Caco-2 (cell line): Measurements from ENCODE around the gene HTRA2. TPM values are rescaled to one million over a fixed set of nuclear protein-coding genes. Genes with fewer than 3 reads are reported as not detected.
A peak's percentile ranks its signal among the peaks of the same experiment; 100 is the strongest.

Source experiments
- BruUV-seq: library from RNA; stranded (reverse); fragments of 400-500 nt; replicated peaks from 2 replicates; lab custom pipeline; 2021; lab: Mats Ljungman, UMichigan
- CTCF ChIA-PET: fragments of 300-600 bp; sonication (Branson Sonifier 250); formaldehyde crosslinking; loops from one replicate; lab custom pipeline; 2022; ENCODE audit warnings: antibody characterized with exemption; lab: Charles Lee
- POLR2A ChIA-PET: fragments of 300-600 bp; sonication (Branson Sonifier 250); formaldehyde crosslinking; loops from one replicate; lab custom pipeline; 2022; ENCODE audit warnings: antibody characterized with exemption; lab: Charles Lee
- DNase-seq, 2 experiments: peaks; one replicate each; pipeline versions ENCODE4 v3.0.0 to v3.0.0-alpha.2; 2020 to 2022
- H3K27me3 ChIP-seq: replicated peaks from 2 replicates; pipeline ENCODE4 v1.6.0; 2011; ENCODE audit warnings: low read length; ENCODE audit not compliant: control insufficient read depth, insufficient read depth
- H3K36me3 ChIP-seq: 2 replicates; pipeline ENCODE4 v1.5.1; 2011; ENCODE audit warnings: low read length; ENCODE audit not compliant: control insufficient read depth, insufficient read depth
- H3K4me1 ChIP-seq: fragments of 250-450 bp; sonication (Bioruptor Pico); 2 replicates; pipeline ENCODE4 v1.5.1; 2020; ENCODE audit warnings: mild to moderate bottlenecking
- H3K4me3 ChIP-seq: 2 replicates; pipeline ENCODE4 v1.5.1; 2011; ENCODE audit warnings: low read depth, mild to moderate bottlenecking, control low read depth, low read length
- H3K9me3 ChIP-seq: fragments of 250-450 bp; sonication (Bioruptor Pico); 2 replicates; pipeline ENCODE4 v1.5.1; 2020; ENCODE audit warnings: mild to moderate bottlenecking, moderate library complexity
- H3K27ac Mint-ChIP-seq: one replicate; pipeline ENCODE4 v1.8.0; 2022; ENCODE audit warnings: mixed read lengths; ENCODE audit not compliant: unreplicated experiment
- H3K27me3 Mint-ChIP-seq: one replicate; pipeline ENCODE4 v1.8.0; 2022; ENCODE audit warnings: mixed read lengths; ENCODE audit not compliant: insufficient read depth, unreplicated experiment
- H3K36me3 Mint-ChIP-seq: one replicate; pipeline ENCODE4 v1.8.0; 2022; ENCODE audit warnings: mild to moderate bottlenecking, mixed read lengths; ENCODE audit not compliant: insufficient read depth, unreplicated experiment
- H3K4me1 Mint-ChIP-seq: one replicate; pipeline ENCODE4 v1.8.0; 2022; ENCODE audit warnings: low read depth, mixed read lengths; ENCODE audit not compliant: unreplicated experiment
- H3K4me3 Mint-ChIP-seq: one replicate; pipeline ENCODE4 v1.8.0; 2022; ENCODE audit warnings: mild to moderate bottlenecking, moderate library complexity, mixed read lengths; ENCODE audit not compliant: unreplicated experiment
- H3K9me3 Mint-ChIP-seq: one replicate; pipeline ENCODE4 v1.8.0; 2022; ENCODE audit warnings: mixed read lengths; ENCODE audit not compliant: unreplicated experiment
- intact Hi-C: fragments of 100-400 bp; cut with micrococcal nuclease; formaldehyde crosslinking; loops from one replicate; pipeline ENCODE4 v1.10.0; 2022; ENCODE audit not compliant: unreplicated experiment
- total RNA-seq: library from RNA; stranded (reverse); gene quantifications from 2 replicates; pipeline ENCODE4 v1.2.3, GENCODE V29; 2022
- TF ChIP-seq, protein P1 (sequence below), 2 experiments: fragments of 200-600 bp in 1 of 2; IDR thresholded peaks; 1 replicate in 1 of 2; 2 replicates in 1 of 2; pipeline versions ENCODE4 v1.5.1 to v1.8.0; 2011 to 2022; ENCODE audit warnings: antibody characterized with exemption in 1 of 2, control low read depth in 1 of 2, inconsistent platforms in 1 of 2, low read depth in 1 of 2, low read length in 1 of 2, mild to moderate bottlenecking in 1 of 2, moderate library complexity in 1 of 2; ENCODE audit not compliant: insufficient read depth in 1 of 2, severe bottlenecking in 1 of 2, unreplicated experiment in 1 of 2

Gene HTRA2
- total RNA-seq, 1 experiment from 2014 or later = 27.3 TPM

DNA sequence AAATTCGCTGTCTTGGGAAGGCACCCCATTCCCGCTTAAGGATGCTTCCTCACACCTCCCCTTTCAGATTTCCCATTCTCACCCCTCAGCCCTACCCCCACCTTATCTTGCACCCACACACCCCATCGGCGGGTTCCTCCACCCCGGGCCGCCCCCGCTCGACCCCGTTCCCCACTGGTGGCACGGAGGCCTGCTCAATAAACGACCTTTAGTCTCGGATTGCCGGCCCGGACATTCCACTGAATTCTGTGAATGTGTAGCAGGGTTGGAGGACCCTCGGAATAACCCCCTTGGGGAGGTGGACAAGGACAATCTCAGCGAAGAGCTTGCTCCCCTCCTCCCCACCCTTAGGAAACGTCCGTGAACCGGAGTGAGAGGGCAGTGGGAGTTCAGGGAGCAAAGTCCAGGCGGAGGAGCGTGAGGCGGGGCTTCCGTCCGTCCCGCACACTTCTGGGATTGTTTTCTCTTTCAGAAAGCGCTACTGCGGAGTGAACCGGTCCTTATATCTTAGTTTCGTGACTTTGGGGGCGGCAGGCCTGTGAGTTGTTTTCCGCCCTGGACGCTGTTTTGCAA, 27.5 kb upstream of the HTRA2 start:
- Mint-ChIP-seq H3K27me3 (no peaks in the 10 kb centered on the region), H3K27ac (peak overlapping the region; percentile 87), H3K4me3 (peak overlapping the region; percentile 94), H3K36me3 (peaks cover 53% of the 10 kb centered on the region), H3K4me1 (peaks cover 33% of the 10 kb centered on the region), H3K9me3 (no peaks in the 10 kb centered on the region)
- TF ChIP-seq, protein P1, sequence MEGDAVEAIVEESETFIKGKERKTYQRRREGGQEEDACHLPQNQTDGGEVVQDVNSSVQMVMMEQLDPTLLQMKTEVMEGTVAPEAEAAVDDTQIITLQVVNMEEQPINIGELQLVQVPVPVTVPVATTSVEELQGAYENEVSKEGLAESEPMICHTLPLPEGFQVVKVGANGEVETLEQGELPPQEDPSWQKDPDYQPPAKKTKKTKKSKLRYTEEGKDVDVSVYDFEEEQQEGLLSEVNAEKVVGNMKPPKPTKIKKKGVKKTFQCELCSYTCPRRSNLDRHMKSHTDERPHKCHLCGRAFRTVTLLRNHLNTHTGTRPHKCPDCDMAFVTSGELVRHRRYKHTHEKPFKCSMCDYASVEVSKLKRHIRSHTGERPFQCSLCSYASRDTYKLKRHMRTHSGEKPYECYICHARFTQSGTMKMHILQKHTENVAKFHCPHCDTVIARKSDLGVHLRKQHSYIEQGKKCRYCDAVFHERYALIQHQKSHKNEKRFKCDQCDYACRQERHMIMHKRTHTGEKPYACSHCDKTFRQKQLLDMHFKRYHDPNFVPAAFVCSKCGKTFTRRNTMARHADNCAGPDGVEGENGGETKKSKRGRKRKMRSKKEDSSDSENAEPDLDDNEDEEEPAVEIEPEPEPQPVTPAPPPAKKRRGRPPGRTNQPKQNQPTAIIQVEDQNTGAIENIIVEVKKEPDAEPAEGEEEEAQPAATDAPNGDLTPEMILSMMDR (IDR thresholded peaks at IDR 0.05; ENCODE audit: insufficient read depth in 1 of 2, low read depth in 1 of 2, low read length in 1 of 2, severe bottlenecking in 1 of 2, unreplicated experiment in 1 of 2) = no peak
- DNase-seq = peak; percentile 72 to 81
- H3K27me3 ChIP-seq = no peaks in the 10 kb centered on the region
- CTCF ChIA-PET = interaction anchor here (0.6 to 2.9 kb wide), 3 partner anchors 13 to 49 kb away, joined by 3 to 9 read pairs (median 8); partner anchors contain the start of genes CCDC142 and TTC31
- peaks cover 61% of the 10 kb centered on the region for H3K4me1 ChIP-seq
- POLR2A ChIA-PET = interaction anchor here (1.0 to 5.2 kb wide), 5 partner anchors 13 to 31 kb away, joined by 3 to 17 read pairs (median 4); partner anchors contain the start of gene DQX1
- 0 out of 2 replicates have a peak, but pooled peaks cover 2% of the 10 kb centered on the region for H3K36me3 ChIP-seq
- no peaks in the 10 kb centered on the region for H3K9me3 ChIP-seq
- BruUV-seq = TSS peak; percentile 9
- intact Hi-C loops = loop anchor here (1.0 kb wide), 1 partner anchor 13 kb away; no protein-coding TSS in a partner anchor
- H3K4me3 ChIP-seq = peak overlapping the region; percentile 75

DNA sequence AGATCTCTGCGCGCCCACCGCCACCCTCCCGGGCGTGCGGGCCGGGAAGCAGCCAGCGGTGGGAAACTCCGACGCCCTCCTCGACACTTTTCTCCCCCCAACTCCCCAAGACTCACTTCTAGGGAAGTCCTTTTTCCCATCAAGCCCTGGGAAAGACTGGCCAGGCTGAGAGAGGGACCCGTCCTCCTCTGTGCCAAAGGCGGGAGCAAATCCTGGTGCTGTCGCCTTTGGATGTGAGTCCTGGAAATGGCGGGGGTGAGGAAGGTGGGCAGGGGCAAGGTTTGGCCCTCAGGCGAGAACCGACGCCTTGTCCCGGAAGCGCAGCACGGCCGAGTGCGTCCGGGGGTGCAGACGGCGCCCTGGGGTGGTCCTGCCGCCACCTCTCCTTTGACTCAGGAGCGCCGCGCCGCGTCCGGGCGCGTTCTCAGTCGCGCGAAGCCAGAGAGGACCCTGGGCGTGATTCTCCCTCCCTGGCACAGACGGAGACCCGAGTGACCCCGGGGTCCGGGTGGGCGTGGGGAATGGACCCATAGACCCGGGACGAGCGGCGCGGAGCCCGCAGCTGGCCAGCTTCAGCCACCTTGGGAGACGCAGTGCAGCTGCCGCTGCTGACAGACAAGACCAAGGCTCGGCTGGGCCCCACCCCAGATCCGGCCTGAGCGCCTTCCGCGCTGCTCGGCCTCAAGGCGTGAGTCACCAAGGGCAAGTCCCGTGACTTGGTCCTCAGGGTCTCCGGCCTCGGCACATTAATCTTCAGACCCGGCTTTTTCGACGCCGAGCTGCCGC, 26.8 kb upstream of the HTRA2 start:
- TF ChIP-seq, protein P1 (IDR thresholded peaks at IDR 0.05; ENCODE audit: insufficient read depth in 1 of 2, low read depth in 1 of 2, low read length in 1 of 2, severe bottlenecking in 1 of 2, unreplicated experiment in 1 of 2) = peak; percentile 16 to 67
- H3K36me3 ChIP-seq = 0 out of 2 replicates have a peak, but pooled peaks cover 2% of the 10 kb centered on the region
- Mint-ChIP-seq H3K4me1 (peaks cover 33% of the 10 kb centered on the region), H3K27me3 (no peaks in the 10 kb centered on the region), H3K36me3 (peaks cover 58% of the 10 kb centered on the region), H3K4me3 (peak overlapping the region; percentile 94), H3K27ac (peak overlapping the region; percentile 87), H3K9me3 (no peaks in the 10 kb centered on the region)
- peak overlapping the region; percentile 75 for H3K4me3 ChIP-seq
- H3K4me1 ChIP-seq = peaks cover 55% of the 10 kb centered on the region
- H3K9me3 ChIP-seq = no peaks in the 10 kb centered on the region
- BruUV-seq = no TSS peak
- peak; percentile 83 to 85 for DNase-seq
- ChIA-PET CTCF (interaction anchor here (0.6 to 2.9 kb wide), 6 partner anchors 13 to 45 kb away, joined by 3 to 9 read pairs (median 6); partner anchors contain the start of genes CCDC142, MRPL53, TTC31 and WBP1), POLR2A (interaction anchor here (1.0 to 5.2 kb wide), 6 partner anchors 14 to 63 kb away, joined by 3 to 17 read pairs (median 4); partner anchors contain the start of gene DQX1)
- H3K27me3 ChIP-seq = no peaks in the 10 kb centered on the region
- intact Hi-C loops = loop anchor here (1.0 kb wide), 3 partner anchors 14 to 84 kb away; partner anchors contain the start of gene TTC31
